Measurements from ENCODE around the gene NALCN.

The NALCN gene

GRCh38 chr13:101139081-101139480 lies 277.2 kb downstream of the NALCN start:
- no peak for TF ChIP-seq TAF1 (IDR thresholded peaks at IDR 0.05; ENCODE audit: low read depth)
- TF ChIP-seq TEAD4 (IDR thresholded peaks at IDR 0.05), result no peak
- no peak for TF ChIP-seq FOXM1 (IDR thresholded peaks at IDR 0.05; ENCODE audit: borderline replicate concordance, low read depth)

- peak; percentile 62 for TF ChIP-seq RAD21 (IDR thresholded peaks at IDR 0.05; ENCODE audit: low read depth)
- no peak for TF ChIP-seq FOXM1 (IDR thresholded peaks at IDR 0.05; ENCODE audit: borderline replicate concordance, low read depth)
Measured at GRCh38 chr13:101127741-101128353, 288.5 kb downstream of the NALCN start.

GRCh38 chr13:101123028-101123427 lies 293.3 kb downstream of the NALCN start:
- TF ChIP-seq TAF1 (IDR thresholded peaks at IDR 0.05; ENCODE audit: low read depth) (no peak), REST (IDR thresholded peaks at IDR 0.05; ENCODE audit: low read depth) (no peak), MAX (IDR thresholded peaks at IDR 0.05) (no peak), FOXM1 (IDR thresholded peaks at IDR 0.05; ENCODE audit: borderline replicate concordance, low read depth) (no peak)

- TF ChIP-seq FOXM1 (IDR thresholded peaks at IDR 0.05; ENCODE audit: borderline replicate concordance, low read depth), result no peak
- no peak for TF ChIP-seq YY1 (IDR thresholded peaks at IDR 0.05; ENCODE audit: low read depth)
- no peak for TF ChIP-seq ZBTB7A (IDR thresholded peaks at IDR 0.05; ENCODE audit: low read depth)
- TF ChIP-seq TEAD4 (IDR thresholded peaks at IDR 0.05), result no peak
- TF ChIP-seq EGR1 (IDR thresholded peaks at IDR 0.05), result no peak
- TF ChIP-seq EP300 (IDR thresholded peaks at IDR 0.05; ENCODE audit: borderline replicate concordance), result no peak
- no peak for TF ChIP-seq USF1 (IDR thresholded peaks at IDR 0.05)
- TF ChIP-seq REST (IDR thresholded peaks at IDR 0.05; ENCODE audit: low read depth), result no peak
- TF ChIP-seq RAD21 (IDR thresholded peaks at IDR 0.05; ENCODE audit: low read depth), result no peak
- TF ChIP-seq CEBPB (IDR thresholded peaks at IDR 0.05), result no peak
- TF ChIP-seq CREB1 (IDR thresholded peaks at IDR 0.05; ENCODE audit: low read depth), result no peak
- TF ChIP-seq MAX (IDR thresholded peaks at IDR 0.05), result no peak
- no peak for TF ChIP-seq TCF12 (IDR thresholded peaks at IDR 0.05; ENCODE audit: low read depth)
- no peak for TF ChIP-seq NFIC (IDR thresholded peaks at IDR 0.05)
- TF ChIP-seq TAF1 (IDR thresholded peaks at IDR 0.05; ENCODE audit: low read depth), result no peak
Measured at GRCh38 chr13:101121608-101122007, 294.7 kb downstream of the NALCN start.

- TF ChIP-seq TAF1 (IDR thresholded peaks at IDR 0.05; ENCODE audit: low read depth) (no peak), FOXM1 (IDR thresholded peaks at IDR 0.05; ENCODE audit: borderline replicate concordance, low read depth) (no peak), TEAD4 (IDR thresholded peaks at IDR 0.05) (no peak)
Measured at GRCh38 chr13:101120007-101120406, 296.3 kb downstream of the NALCN start.

- no peak for TF ChIP-seq EP300 (IDR thresholded peaks at IDR 0.05; ENCODE audit: borderline replicate concordance)
- no peak for TF ChIP-seq CREB1 (IDR thresholded peaks at IDR 0.05; ENCODE audit: low read depth)
- TF ChIP-seq REST (IDR thresholded peaks at IDR 0.05; ENCODE audit: low read depth), result no peak
- TF ChIP-seq CEBPB (IDR thresholded peaks at IDR 0.05), result no peak
- no peak for TF ChIP-seq NFIC (IDR thresholded peaks at IDR 0.05)
- no peak for TF ChIP-seq EGR1 (IDR thresholded peaks at IDR 0.05)
- no peak for TF ChIP-seq ZBTB7A (IDR thresholded peaks at IDR 0.05; ENCODE audit: low read depth)
- TF ChIP-seq TAF1 (IDR thresholded peaks at IDR 0.05; ENCODE audit: low read depth), result no peak
- TF ChIP-seq FOXM1 (IDR thresholded peaks at IDR 0.05; ENCODE audit: borderline replicate concordance, low read depth), result no peak
- TF ChIP-seq RAD21 (IDR thresholded peaks at IDR 0.05; ENCODE audit: low read depth), result no peak
- TF ChIP-seq USF1 (IDR thresholded peaks at IDR 0.05), result no peak
- no peak for TF ChIP-seq TEAD4 (IDR thresholded peaks at IDR 0.05)
- TF ChIP-seq TCF12 (IDR thresholded peaks at IDR 0.05; ENCODE audit: low read depth), result no peak
- no peak for TF ChIP-seq MAX (IDR thresholded peaks at IDR 0.05)
- no peak for TF ChIP-seq YY1 (IDR thresholded peaks at IDR 0.05; ENCODE audit: low read depth)
Measured at GRCh38 chr13:101116826-101117225, 299.5 kb downstream of the NALCN start.

All from Ishikawa (cell line).